Osteoblast (primary cell): Measurements from ENCODE around the gene NAT9. TPM values are rescaled to one million over a fixed set of nuclear protein-coding genes. Genes with fewer than 3 reads are reported as not detected.

Source experiments
- DNase-seq: peaks from one replicate; pipeline ENCODE4 v3.0.0; 2011; ENCODE audit warnings: low spot score, mixed read lengths; ENCODE audit not compliant: insufficient read length; ENCODE audit errors: missing footprints
- H2AFZ ChIP-seq: 2 replicates; pipeline ENCODE4 v1.6.0; 2011; ENCODE audit warnings: mild to moderate bottlenecking, low read length
- H3K27ac ChIP-seq: 2 replicates; pipeline ENCODE4 v1.5.1; 2011; ENCODE audit warnings: mild to moderate bottlenecking, low read depth, low read length, moderate library complexity
- H3K27me3 ChIP-seq: 2 replicates; pipeline ENCODE4 v1.6.0; 2012; ENCODE audit warnings: mild to moderate bottlenecking, control low read depth, inconsistent platforms, low read length, moderate library complexity; ENCODE audit not compliant: insufficient read depth
- H3K36me3 ChIP-seq: 2 replicates; pipeline ENCODE4 v1.5.1; 2011; ENCODE audit warnings: mild to moderate bottlenecking, low read length, control low read depth, moderate library complexity; ENCODE audit not compliant: insufficient read depth
- H3K4me1 ChIP-seq: 2 replicates; pipeline ENCODE4 v1.5.1; 2011; ENCODE audit warnings: mild to moderate bottlenecking, low read length, control low read depth, moderate library complexity; ENCODE audit not compliant: insufficient read depth
- H3K4me2 ChIP-seq: 2 replicates; pipeline ENCODE4 v1.6.0; 2011; ENCODE audit warnings: mild to moderate bottlenecking, low read length; ENCODE audit not compliant: insufficient read depth
- H3K4me3 ChIP-seq: fragments of 200-600 bp; sonication (generic); 3 replicates; pipeline ENCODE4 v1.5.1; 2012; ENCODE audit warnings: mild to moderate bottlenecking, low read length, inconsistent platforms; ENCODE audit not compliant: insufficient read depth
- H3K79me2 ChIP-seq: 2 replicates; pipeline ENCODE4 v1.6.0; 2012; ENCODE audit warnings: mild to moderate bottlenecking, low read length, control low read depth, inconsistent platforms; ENCODE audit not compliant: insufficient read depth
- H3K9me3 ChIP-seq: 2 replicates; pipeline ENCODE4 v1.5.1; 2011; ENCODE audit warnings: low read depth, low read length, control low read depth
- H4K20me1 ChIP-seq: 2 replicates; pipeline ENCODE4 v1.6.0; 2012; ENCODE audit warnings: mild to moderate bottlenecking, low read length, control low read depth; ENCODE audit not compliant: insufficient read depth
- total RNA-seq: library from RNA; depleted of rRNA; stranded (reverse); fragments of >200 nt; gene quantifications from 2 replicates; pipeline ENCODE4 v1.2.3, GENCODE V29; 2012
- TF ChIP-seq, protein P1 (sequence below): IDR thresholded peaks from 2 replicates; pipeline ENCODE4 v1.5.1; 2011; ENCODE audit warnings: mild to moderate bottlenecking, low read depth, low read length, moderate library complexity; ENCODE audit errors: extremely low read depth

Gene NAT9
- total RNA-seq, 1 donor = 35.1 TPM

DNA sequence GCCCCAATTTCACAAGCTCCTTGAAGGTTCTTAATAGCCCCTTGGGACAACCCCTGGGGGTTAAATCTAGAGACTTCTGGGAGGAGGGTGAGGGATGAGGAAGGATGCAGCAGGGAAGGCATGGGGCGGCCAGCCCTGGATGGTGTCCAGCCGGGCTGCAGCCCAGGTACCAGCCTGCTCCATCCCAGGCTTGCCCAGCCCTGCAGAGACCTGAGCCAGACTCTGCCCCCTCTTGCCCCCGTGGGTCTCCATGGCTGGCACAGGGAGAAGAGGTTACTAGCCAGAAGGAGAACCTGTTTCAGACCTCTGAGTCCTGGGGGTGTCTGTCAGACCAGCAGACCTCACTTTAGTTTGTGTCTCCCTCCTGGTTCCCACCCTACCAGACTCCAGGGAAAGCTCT is 19.3 kb downstream of the NAT9 start:
- no peak for DNase-seq
- H3K4me2 ChIP-seq = no peak overlapping the region
- no peaks in the 10 kb centered on the region for H3K36me3 ChIP-seq
- H3K27me3 ChIP-seq = no peaks in the 10 kb centered on the region
- no peak overlapping the region for H3K4me3 ChIP-seq
- H4K20me1 ChIP-seq = peaks cover 23% of the 10 kb centered on the region
- no peaks in the 10 kb centered on the region for H3K9me3 ChIP-seq
- H3K4me1 ChIP-seq = peaks cover 35% of the 10 kb centered on the region
- TF ChIP-seq, protein P1, sequence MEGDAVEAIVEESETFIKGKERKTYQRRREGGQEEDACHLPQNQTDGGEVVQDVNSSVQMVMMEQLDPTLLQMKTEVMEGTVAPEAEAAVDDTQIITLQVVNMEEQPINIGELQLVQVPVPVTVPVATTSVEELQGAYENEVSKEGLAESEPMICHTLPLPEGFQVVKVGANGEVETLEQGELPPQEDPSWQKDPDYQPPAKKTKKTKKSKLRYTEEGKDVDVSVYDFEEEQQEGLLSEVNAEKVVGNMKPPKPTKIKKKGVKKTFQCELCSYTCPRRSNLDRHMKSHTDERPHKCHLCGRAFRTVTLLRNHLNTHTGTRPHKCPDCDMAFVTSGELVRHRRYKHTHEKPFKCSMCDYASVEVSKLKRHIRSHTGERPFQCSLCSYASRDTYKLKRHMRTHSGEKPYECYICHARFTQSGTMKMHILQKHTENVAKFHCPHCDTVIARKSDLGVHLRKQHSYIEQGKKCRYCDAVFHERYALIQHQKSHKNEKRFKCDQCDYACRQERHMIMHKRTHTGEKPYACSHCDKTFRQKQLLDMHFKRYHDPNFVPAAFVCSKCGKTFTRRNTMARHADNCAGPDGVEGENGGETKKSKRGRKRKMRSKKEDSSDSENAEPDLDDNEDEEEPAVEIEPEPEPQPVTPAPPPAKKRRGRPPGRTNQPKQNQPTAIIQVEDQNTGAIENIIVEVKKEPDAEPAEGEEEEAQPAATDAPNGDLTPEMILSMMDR = no peak
- H2AFZ ChIP-seq = no peak overlapping the region
- peaks cover 43% of the 10 kb centered on the region for H3K79me2 ChIP-seq
- H3K27ac ChIP-seq = no peak overlapping the region

DNA sequence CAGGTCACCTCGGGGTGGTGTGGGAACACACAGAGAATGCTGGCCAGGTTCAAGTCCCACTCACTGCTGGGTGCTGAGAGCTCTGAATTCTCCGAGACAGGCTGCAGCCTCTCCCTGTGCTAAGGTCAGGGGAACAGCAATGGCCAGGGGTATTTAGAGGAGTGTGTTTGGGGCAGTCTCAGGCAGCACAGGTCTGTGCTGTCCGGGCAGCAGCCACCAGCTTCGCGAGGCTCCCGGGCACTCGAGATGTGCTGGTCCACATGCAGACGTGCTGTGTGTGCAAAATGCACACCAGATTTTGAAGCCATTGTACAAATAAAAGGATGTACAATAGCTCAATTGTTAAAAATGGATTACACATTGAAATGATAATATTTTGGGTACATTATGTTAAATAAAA is 20.6 kb downstream of the NAT9 start:
- Histone ChIP-seq H3K4me3 (no peak overlapping the region), H3K4me1 (peaks cover 30% of the 10 kb centered on the region), H3K79me2 (peaks cover 50% of the 10 kb centered on the region), H3K27me3 (no peaks in the 10 kb centered on the region), H3K27ac (no peak overlapping the region), H4K20me1 (peaks cover 23% of the 10 kb centered on the region), H2AFZ (no peak overlapping the region), H3K36me3 (no peaks in the 10 kb centered on the region), H3K9me3 (no peaks in the 10 kb centered on the region), H3K4me2 (no peak overlapping the region)
- TF ChIP-seq, protein P1 = no peak
- no peak for DNase-seq

DNA sequence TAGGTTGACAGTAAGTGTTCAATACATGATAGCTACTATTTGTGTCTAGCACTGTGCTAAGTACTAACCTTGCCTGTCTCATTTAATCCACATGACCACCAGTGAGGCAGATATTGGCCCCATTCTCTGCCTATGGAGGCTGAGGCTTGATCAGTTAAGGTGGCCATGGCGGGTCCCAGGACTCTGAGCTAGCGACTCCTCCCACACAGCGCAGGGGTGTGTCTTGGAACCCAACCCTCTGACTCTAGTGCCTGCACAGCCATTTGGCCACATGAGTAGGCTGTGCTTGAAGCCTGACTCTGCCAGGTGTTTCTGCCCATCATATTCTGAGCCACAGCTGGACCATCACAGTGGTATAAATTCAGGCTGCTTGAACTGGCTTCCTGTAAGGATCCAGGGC is 21.3 kb downstream of the NAT9 start:
- peak; percentile 17 for DNase-seq
- Histone ChIP-seq H3K4me1 (peaks cover 28% of the 10 kb centered on the region), H3K79me2 (peaks cover 56% of the 10 kb centered on the region), H3K4me3 (no peak overlapping the region), H3K4me2 (no peak overlapping the region), H3K27ac (no peak overlapping the region), H4K20me1 (peaks cover 28% of the 10 kb centered on the region), H3K9me3 (no peaks in the 10 kb centered on the region), H2AFZ (no peak overlapping the region), H3K27me3 (no peaks in the 10 kb centered on the region), H3K36me3 (no peaks in the 10 kb centered on the region)
- TF ChIP-seq, protein P1 = no peak

DNA sequence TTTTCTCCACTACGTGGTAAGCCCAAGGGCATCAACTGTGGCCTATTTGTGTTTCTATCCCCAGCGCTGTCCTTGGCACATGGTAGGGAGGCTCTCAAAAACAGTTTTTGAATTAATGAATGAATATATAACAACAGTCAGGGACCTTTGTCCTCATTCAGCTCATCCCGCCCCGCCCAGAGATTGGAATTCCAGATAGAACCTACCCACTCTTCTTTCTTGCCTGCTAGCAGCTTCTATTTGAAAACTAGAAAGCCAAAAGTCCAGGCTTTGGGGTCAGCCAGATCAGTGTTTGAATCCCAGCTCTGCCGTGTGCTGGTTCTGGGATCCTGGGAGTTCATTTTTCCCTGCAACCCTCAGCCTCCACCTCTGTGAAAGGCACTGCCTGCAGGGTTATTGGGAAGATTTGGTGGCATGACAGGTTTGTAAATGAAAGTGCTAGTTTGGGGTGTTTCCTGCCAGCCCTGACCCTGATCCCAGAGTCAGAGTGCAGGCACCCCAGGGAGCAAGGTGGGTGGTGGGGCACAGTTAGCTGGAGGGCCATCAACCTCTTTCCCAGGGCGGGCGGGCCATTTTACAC is 23.2 kb downstream of the NAT9 start:
- Histone ChIP-seq H3K27me3 (no peaks in the 10 kb centered on the region), H3K27ac (no peak overlapping the region), H3K4me1 (peaks cover 15% of the 10 kb centered on the region), H4K20me1 (peaks cover 28% of the 10 kb centered on the region), H3K4me2 (no peak overlapping the region), H3K4me3 (no peak overlapping the region), H3K79me2 (peaks cover 58% of the 10 kb centered on the region), H3K9me3 (no peaks in the 10 kb centered on the region), H3K36me3 (no peaks in the 10 kb centered on the region), H2AFZ (no peak overlapping the region)
- DNase-seq = peak; percentile 17
- TF ChIP-seq, protein P1 = no peak
